ENCODE data around the gene VAT1L.

DNA sequence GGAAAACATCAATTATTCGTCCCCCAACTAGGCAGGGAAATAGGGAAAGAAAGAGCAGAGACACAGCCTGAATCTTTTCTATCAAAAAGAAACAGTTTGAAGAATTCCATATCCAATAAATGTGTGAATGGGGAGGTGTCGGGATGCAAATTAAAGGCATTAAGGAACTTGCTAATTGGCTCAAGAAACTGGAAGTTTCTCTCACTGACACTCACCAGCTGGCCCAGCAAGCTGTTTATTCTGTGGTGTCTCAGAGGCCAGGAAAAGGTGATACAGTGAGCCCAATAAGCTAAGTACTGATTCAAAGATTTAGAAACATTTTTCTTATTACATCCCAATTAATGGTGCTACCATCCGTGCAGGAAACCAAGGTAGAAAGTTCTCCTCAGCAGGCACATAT is 129.6 kb downstream of the VAT1L start:
- TF ChIP-seq, protein P1, sequence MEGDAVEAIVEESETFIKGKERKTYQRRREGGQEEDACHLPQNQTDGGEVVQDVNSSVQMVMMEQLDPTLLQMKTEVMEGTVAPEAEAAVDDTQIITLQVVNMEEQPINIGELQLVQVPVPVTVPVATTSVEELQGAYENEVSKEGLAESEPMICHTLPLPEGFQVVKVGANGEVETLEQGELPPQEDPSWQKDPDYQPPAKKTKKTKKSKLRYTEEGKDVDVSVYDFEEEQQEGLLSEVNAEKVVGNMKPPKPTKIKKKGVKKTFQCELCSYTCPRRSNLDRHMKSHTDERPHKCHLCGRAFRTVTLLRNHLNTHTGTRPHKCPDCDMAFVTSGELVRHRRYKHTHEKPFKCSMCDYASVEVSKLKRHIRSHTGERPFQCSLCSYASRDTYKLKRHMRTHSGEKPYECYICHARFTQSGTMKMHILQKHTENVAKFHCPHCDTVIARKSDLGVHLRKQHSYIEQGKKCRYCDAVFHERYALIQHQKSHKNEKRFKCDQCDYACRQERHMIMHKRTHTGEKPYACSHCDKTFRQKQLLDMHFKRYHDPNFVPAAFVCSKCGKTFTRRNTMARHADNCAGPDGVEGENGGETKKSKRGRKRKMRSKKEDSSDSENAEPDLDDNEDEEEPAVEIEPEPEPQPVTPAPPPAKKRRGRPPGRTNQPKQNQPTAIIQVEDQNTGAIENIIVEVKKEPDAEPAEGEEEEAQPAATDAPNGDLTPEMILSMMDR (IDR thresholded peaks at IDR 0.05; ENCODE audit: low read length) = no peak
- TF ChIP-seq EZH2 (optimal IDR thresholded peaks at IDR 0.05; ENCODE audit: low read depth, low read length) = no peak
